GM21825 (cell line): ENCODE results near the gene PTPRB.

ENCODE experiments used
- ATAC-seq: cut with Tn5 transposase; IDR thresholded peaks from one replicate; pipeline ENCODE4 v1.9.1; 2021; ENCODE audit warnings: mild to moderate bottlenecking, moderate library complexity; ENCODE audit not compliant: unreplicated experiment

PTPRB gene

GRCh38 chr12:70637303-70638085 is at the start of gene PTPRB:
Gene PTPRB, minus strand, starts transcription at chr12:70637429. Its CDS starts 34 bp downstream, at chr12:70637395.
- ATAC-seq: no peak

- no peak for ATAC-seq
Observed at GRCh38 chr12:70686907-70687306, 49.7 kb upstream of the PTPRB start.

GRCh38 chr12:70686299-70686698 is 49.1 kb upstream of the PTPRB start:
- no peak for ATAC-seq

GRCh38 chr12:70683976-70684375 is 46.7 kb upstream of the PTPRB start:
- no peak for ATAC-seq

- ATAC-seq: no peak
Observed at GRCh38 chr12:70671698-70672097, 34.5 kb upstream of the PTPRB start.

- no peak for ATAC-seq
Observed at GRCh38 chr12:70670948-70671347, 33.7 kb upstream of the PTPRB start.

- ATAC-seq: no peak
Observed at GRCh38 chr12:70667253-70667652, 30.0 kb upstream of the PTPRB start.

- no peak for ATAC-seq
Observed at GRCh38 chr12:70666364-70666763, 29.1 kb upstream of the PTPRB start.

- no peak for ATAC-seq
Observed at GRCh38 chr12:70664465-70664881, 27.2 kb upstream of the PTPRB start.

- ATAC-seq: no peak
Observed at GRCh38 chr12:70663838-70664237, 26.6 kb upstream of the PTPRB start.

- no peak for ATAC-seq
Observed at GRCh38 chr12:70661466-70662161, 24.4 kb upstream of the PTPRB start.

- no peak for ATAC-seq
Observed at GRCh38 chr12:70660620-70661219, 23.5 kb upstream of the PTPRB start.

GRCh38 chr12:70660002-70660604 is 22.9 kb upstream of the PTPRB start:
- no peak for ATAC-seq

- no peak for ATAC-seq
Observed at GRCh38 chr12:70659077-70659606, 21.9 kb upstream of the PTPRB start.

GRCh38 chr12:70657616-70658286 is 20.5 kb upstream of the PTPRB start:
- no peak for ATAC-seq

GRCh38 chr12:70652451-70652850 is 15.2 kb upstream of the PTPRB start:
- no peak for ATAC-seq

GRCh38 chr12:70648831-70649230 is 11.6 kb upstream of the PTPRB start:
- ATAC-seq: no peak

- no peak for ATAC-seq
Observed at GRCh38 chr12:70648191-70648590, 11.0 kb upstream of the PTPRB start.

- ATAC-seq: no peak
Observed at GRCh38 chr12:70646850-70647249, 9.6 kb upstream of the PTPRB start.

GRCh38 chr12:70645494-70646317 is 8.5 kb upstream of the PTPRB start:
- ATAC-seq: peak; percentile 84
